Endodermal cell (in vitro differentiated cells): ENCODE measurements around the gene FHAD1. TPM values are rescaled to one million over a fixed set of nuclear protein-coding genes. Genes with fewer than 3 reads are reported as not detected.

Experiments used
- DNase-seq: peaks from one replicate; pipeline ENCODE4 v3.0.0-alpha.2; 2017
- H3K27ac ChIP-seq: 2 replicates; pipeline ENCODE4 v1.5.1; 2013; ENCODE audit warnings: mild to moderate bottlenecking, low read depth, low read length, moderate library complexity
- H3K27me3 ChIP-seq: 2 replicates; pipeline ENCODE4 v1.6.1; 2013; ENCODE audit warnings: mild to moderate bottlenecking, low read length, moderate library complexity; ENCODE audit not compliant: insufficient read depth, control insufficient read depth, poor library complexity, severe bottlenecking
- H3K36me3 ChIP-seq: 2 replicates; pipeline ENCODE4 v1.7.0; 2013; ENCODE audit warnings: mild to moderate bottlenecking, low read length, moderate library complexity; ENCODE audit not compliant: control insufficient read depth, insufficient read depth
- H3K4me1 ChIP-seq: one replicate; pipeline ENCODE4 v1.7.0; 2013; ENCODE audit warnings: low read length; ENCODE audit not compliant: control insufficient read depth, insufficient read depth
- H3K4me3 ChIP-seq: 2 replicates; pipeline ENCODE4 v1.5.1; 2013; ENCODE audit warnings: mild to moderate bottlenecking, low read length, moderate library complexity
- H3K9ac ChIP-seq: 2 replicates; pipeline ENCODE4 v1.6.1; 2013; ENCODE audit warnings: mild to moderate bottlenecking, low read length, moderate library complexity; ENCODE audit not compliant: poor library complexity, severe bottlenecking; ENCODE audit errors: extremely low read depth
- H3K9me3 ChIP-seq: 2 replicates; pipeline ENCODE4 v1.6.1; 2013; ENCODE audit warnings: mild to moderate bottlenecking, low read length, moderate library complexity; ENCODE audit not compliant: control insufficient read depth
- H3K27ac Mint-ChIP-seq: 2 replicates; pipeline ENCODE4 v1.8.0; 2020; ENCODE audit warnings: mixed read lengths
- H3K27me3 Mint-ChIP-seq: 2 replicates; pipeline ENCODE4 v1.8.0; 2021; ENCODE audit warnings: mild to moderate bottlenecking, mixed read lengths; ENCODE audit not compliant: insufficient read depth
- H3K36me3 Mint-ChIP-seq: 2 replicates; pipeline ENCODE4 v1.8.0; 2020; ENCODE audit warnings: low read depth, mixed read lengths
- H3K4me1 Mint-ChIP-seq: 2 replicates; pipeline ENCODE4 v1.8.0; 2020; ENCODE audit warnings: mixed read lengths
- H3K4me3 Mint-ChIP-seq: 2 replicates; pipeline ENCODE4 v1.8.0; 2020; ENCODE audit warnings: mild to moderate bottlenecking, moderate library complexity, mixed read lengths
- H3K9me3 Mint-ChIP-seq: 2 replicates; pipeline ENCODE4 v1.8.0; 2020; ENCODE audit warnings: mild to moderate bottlenecking, mixed read lengths
- WGBS, 2 experiments: methylation state at CpG; one replicate each; pipeline versions ENCODE4 v1.1.5 to v1.1.7; 2013; ENCODE audit warnings: missing lambda C conversion rate in 2 of 2, mixed read lengths in 1 of 2; ENCODE audit not compliant: insufficient coverage in 1 of 2, insufficient read length in 1 of 2; 5-methylcytosine and 5-hydroxymethylcytosine counted together
- total RNA-seq, 2 donors: library from RNA; stranded (reverse); fragmentation: NEBNext Ultra II Directional in 1 of 2; extraction: Animal tissue kit (Norgen Biotek cat#: 25700) in 1 of 2; gene quantifications; 2 replicates in 1 of 2; 3 replicates in 1 of 2; pipeline ENCODE4 v1.2.1, GENCODE V29; 2021
- TF ChIP-seq, protein P1 (sequence below): fragments of 200-600 bp; sonication (generic); conservative IDR thresholded peaks from 2 replicates; pipeline ENCODE4 v1.5.0; 2021; ENCODE audit warnings: antibody characterized with exemption, mild to moderate bottlenecking

FHAD1 gene
- total RNA-seq, 2 donors from 2014 or later, result 2.9 to 3.6 TPM

DNA sequence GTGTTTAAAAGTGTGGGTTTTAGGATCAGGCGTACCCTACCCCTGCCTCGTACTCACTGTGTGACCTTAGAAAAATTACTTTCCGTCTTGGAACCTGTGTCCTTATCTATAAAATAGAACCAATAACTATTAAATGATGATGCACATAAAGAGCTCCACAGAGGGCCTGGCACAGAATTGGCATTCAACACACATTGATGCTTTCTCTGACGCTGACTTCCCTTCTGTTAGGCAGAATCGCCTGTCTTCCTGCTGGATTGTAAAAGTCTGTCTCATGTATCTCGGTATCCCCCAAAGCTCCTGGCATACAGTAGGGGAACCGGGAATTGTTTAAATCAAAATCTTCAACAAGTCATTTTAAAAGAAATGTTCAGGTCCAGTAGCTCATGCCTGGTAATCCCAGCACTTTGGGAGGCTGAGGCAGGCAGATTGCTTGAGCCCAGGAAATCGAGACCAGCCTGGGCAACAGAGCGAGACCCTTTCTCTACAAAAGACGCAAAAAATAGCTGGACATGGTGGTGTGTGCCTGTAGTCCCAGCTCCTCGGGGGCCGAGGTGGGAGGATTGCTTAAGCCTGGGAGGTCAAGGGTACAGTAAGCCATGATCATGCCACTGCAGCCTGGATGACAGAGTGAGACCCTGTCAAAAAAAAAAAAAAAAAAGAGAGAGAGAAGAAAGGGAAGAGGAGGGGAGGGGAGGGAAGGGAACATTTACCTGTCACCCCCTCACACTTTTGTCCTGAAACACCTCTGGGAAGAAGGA, 41.3 kb upstream of the FHAD1 start:
- no peaks in the 10 kb centered on the region for H3K36me3 ChIP-seq
- TF ChIP-seq, protein P1, sequence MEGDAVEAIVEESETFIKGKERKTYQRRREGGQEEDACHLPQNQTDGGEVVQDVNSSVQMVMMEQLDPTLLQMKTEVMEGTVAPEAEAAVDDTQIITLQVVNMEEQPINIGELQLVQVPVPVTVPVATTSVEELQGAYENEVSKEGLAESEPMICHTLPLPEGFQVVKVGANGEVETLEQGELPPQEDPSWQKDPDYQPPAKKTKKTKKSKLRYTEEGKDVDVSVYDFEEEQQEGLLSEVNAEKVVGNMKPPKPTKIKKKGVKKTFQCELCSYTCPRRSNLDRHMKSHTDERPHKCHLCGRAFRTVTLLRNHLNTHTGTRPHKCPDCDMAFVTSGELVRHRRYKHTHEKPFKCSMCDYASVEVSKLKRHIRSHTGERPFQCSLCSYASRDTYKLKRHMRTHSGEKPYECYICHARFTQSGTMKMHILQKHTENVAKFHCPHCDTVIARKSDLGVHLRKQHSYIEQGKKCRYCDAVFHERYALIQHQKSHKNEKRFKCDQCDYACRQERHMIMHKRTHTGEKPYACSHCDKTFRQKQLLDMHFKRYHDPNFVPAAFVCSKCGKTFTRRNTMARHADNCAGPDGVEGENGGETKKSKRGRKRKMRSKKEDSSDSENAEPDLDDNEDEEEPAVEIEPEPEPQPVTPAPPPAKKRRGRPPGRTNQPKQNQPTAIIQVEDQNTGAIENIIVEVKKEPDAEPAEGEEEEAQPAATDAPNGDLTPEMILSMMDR, result no peak
- WGBS, 2 experiments, result 90 to 92% methylated on average over 12 of the region's 12 CpGs
- DNase-seq, result no peak
- no peak overlapping the region for H3K9ac ChIP-seq
- no peak overlapping the region for H3K4me3 ChIP-seq
- Mint-ChIP-seq H3K9me3 (no peaks in the 10 kb centered on the region), H3K27ac (no peak overlapping the region), H3K4me3 (no peak overlapping the region), H3K36me3 (peaks cover 2% of the 10 kb centered on the region), H3K27me3 (no peaks in the 10 kb centered on the region), H3K4me1 (peaks cover 32% of the 10 kb centered on the region)
- H3K27me3 ChIP-seq, result no peaks in the 10 kb centered on the region
- H3K27ac ChIP-seq, result no peak overlapping the region
- H3K9me3 ChIP-seq, result no peaks in the 10 kb centered on the region
- peaks cover 23% of the 10 kb centered on the region for H3K4me1 ChIP-seq

- Histone ChIP-seq H3K9ac (no peak overlapping the region), H3K27ac (peak overlapping the region; percentile 74), H3K36me3 (no peaks in the 10 kb centered on the region), H3K4me1 (peaks cover 23% of the 10 kb centered on the region), H3K27me3 (no peaks in the 10 kb centered on the region), H3K9me3 (no peaks in the 10 kb centered on the region), H3K4me3 (no peak overlapping the region)
- TF ChIP-seq, protein P1, result no peak
- peak; percentile 62 for DNase-seq
- Mint-ChIP-seq H3K27me3 (no peaks in the 10 kb centered on the region), H3K4me1 (peaks cover 27% of the 10 kb centered on the region), H3K36me3 (peaks cover 2% of the 10 kb centered on the region), H3K27ac (peak overlapping the region; percentile 75), H3K9me3 (no peaks in the 10 kb centered on the region), H3K4me3 (peak overlapping the region; percentile 22)
- WGBS, 2 experiments, result 43 to 47% methylated on average over 7 to 8 of the region's 8 CpGs
Measured at GRCh38 chr1:15206418-15207030, 40.5 kb upstream of the FHAD1 start.

DNA sequence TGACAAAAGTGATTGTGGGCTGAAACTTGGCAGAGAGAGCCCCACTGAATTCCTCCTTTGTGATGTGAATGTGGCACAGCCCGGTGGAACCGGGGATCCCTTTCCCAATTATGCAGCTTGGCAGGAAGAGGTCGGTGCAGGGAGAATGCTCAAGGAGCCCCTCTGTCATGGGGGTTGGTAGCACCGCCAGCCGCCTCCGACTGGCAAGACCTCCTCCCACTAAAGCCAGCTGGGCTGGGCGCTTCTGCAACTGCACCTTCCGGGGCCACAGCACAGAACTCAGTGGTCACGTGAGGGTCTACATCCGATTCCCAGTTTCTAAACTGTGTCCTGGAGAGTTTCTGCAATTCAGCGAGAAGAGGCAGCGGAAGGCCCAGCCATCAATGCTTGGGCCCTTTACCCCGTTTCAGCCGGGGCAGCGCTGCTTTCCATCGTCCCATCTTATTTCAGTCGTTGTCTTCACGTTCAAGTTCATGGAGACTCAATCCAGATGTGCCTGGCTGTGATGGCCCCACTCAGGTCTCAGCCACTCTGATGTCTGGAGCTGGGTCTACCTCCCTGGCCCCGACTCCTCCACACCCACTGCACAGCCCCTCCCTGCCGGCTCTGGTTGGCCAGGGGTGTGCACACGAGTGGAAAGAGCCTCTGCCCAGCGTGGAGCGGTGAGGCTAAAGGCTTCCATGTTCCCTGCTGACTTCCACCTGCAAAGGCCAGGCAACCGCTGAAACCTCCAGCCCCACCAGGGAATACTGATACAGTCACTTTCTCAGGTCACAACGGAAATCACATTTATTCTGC, 39.8 kb upstream of the FHAD1 start:
- TF ChIP-seq, protein P1, result no peak
- Mint-ChIP-seq H3K9me3 (no peaks in the 10 kb centered on the region), H3K4me3 (peak overlapping the region; percentile 22), H3K4me1 (peaks cover 20% of the 10 kb centered on the region), H3K27me3 (no peaks in the 10 kb centered on the region), H3K36me3 (peaks cover 2% of the 10 kb centered on the region), H3K27ac (peak overlapping the region; percentile 75)
- H3K4me3 ChIP-seq, result no peak overlapping the region
- WGBS, 2 experiments, result 44 to 54% methylated on average over 13 to 25 of the region's 25 CpGs
- H3K27me3 ChIP-seq, result no peaks in the 10 kb centered on the region
- H3K36me3 ChIP-seq, result no peaks in the 10 kb centered on the region
- H3K4me1 ChIP-seq, result peaks cover 17% of the 10 kb centered on the region
- no peak overlapping the region for H3K9ac ChIP-seq
- H3K27ac ChIP-seq, result peak overlapping the region; percentile 74
- peak; percentile 71 for DNase-seq
- no peaks in the 10 kb centered on the region for H3K9me3 ChIP-seq
